GM12891 (cell line): Measurements from ENCODE around the gene ADO.

Experiments
- PAX5 ChIP-seq: IDR thresholded peaks from 2 replicates; pipeline ENCODE4 v1.6.1; 2011; ENCODE audit warnings: low read length, moderate library complexity, mild to moderate bottlenecking; ENCODE audit not compliant: insufficient read depth, severe bottlenecking
- POLR2A ChIP-seq: IDR thresholded peaks from 2 replicates; pipeline ENCODE4 v1.6.1; 2011; ENCODE audit warnings: low read depth, low read length, control low read depth
- POLR2AphosphoS5 ChIP-seq: IDR thresholded peaks from 2 replicates; pipeline ENCODE4 v1.6.1; 2011; ENCODE audit warnings: low read depth, low read length, control low read depth
- SPI1 ChIP-seq: IDR thresholded peaks from 2 replicates; pipeline ENCODE4 v1.6.1; 2011; ENCODE audit warnings: low read depth, low read length, control low read depth
- TAF1 ChIP-seq: IDR thresholded peaks from 2 replicates; pipeline ENCODE4 v1.6.1; 2011; ENCODE audit warnings: low read depth, low read length, control low read depth

DNA sequence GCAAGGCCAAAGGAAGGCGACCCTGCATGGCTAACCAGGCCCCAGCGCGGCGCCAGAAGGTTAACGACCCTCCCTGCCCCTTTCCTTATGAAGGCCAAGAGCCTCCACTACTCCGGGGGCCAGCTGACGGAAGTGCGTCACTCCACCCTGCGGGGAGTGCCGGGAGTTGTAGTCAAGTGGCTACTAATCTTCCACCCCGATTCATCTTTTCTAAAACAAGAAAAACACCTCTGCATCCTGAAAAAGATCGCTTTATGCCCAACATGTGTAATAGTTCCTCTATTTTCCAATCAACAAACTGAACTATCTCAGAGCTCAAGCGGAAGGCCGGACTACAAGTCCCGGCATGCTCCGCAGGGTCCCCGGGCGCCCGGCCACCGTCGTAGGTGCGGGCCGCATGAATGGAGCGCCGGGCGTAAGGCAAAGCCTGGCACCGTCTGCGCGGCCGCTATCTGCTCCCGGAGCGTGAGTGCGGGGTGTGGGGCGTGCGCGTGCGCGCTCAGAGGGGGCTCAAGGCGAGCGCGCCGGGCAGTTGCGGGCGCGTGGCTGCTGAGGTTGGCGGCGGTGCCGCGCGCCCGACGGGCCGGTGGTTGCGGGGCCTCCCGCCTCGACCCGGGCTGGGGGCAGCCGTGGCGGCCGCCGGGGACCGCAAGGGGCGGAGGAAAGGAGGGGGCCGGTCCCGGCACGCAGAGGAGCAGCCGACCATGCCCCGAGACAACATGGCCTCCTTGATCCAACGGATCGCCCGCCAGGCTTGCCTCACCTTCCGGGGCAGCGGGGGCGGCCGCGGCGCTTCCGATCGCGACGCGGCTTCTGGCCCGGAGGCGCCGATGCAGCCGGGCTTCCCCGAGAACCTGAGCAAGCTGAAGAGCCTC is at the start of gene ADO:
- TF ChIP-seq POLR2A (0 out of 2 replicates have a peak, but pooled peaks have one; percentile 49), POLR2AphosphoS5 (peak; percentile 69), TAF1 (peak; percentile 43), SPI1 (no peak), PAX5 (peak; percentile 60)
